ENCODE measurements around the gene NPFF. TPM values are rescaled to one million over a fixed set of nuclear protein-coding genes. Genes with fewer than 3 reads are reported as not detected.

The NPFF gene
- total RNA-seq, 4 donors from 2014 or later = not detected

DNA sequence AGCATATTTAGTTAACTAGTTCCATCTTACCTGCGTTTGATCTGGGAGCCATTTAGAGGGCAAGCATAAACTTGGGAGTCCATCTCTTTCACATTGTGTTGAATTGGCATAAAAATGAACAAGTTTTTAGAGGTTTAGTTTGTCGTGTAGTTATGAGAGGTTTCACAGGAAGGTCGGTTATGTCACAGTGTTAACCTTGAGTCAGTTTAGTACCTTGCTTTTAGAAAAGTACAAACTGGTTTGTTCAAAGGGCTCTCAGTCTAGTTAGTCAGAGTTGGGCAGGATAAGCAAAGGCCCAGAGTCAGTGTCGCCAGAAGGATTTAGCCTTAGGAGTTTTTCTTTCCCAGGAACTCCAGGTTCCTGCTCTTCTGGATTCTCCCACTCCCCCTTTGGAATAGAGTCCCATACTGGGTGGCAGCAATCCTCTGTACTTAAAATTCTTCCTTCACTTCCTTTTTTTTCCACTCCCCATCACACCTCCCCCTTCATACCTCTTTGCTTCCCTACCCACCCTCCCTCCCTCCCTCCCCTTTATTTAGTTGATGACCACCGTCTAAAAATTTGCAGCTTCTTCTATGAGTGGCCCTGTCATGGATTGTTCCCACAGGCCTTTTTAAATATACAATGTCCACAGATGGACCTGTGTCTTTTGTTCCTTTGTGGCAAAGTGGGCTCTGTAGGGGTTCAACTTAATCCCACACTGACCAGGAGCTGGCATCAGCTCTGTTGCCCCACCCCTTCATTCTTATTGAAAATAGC lies 43.3 kb downstream of the NPFF start:
- TF ChIP-seq CTCF (IDR thresholded peaks at IDR 0.05) (no peak), EP300 (IDR thresholded peaks at IDR 0.05) (no peak), POLR2A (IDR thresholded peaks at IDR 0.05) (no peak)
- Histone ChIP-seq H3K4me1 (peaks cover 0 to 58% (median 2%) of the 10 kb centered on the region in 4 donors), H3K4me3 (no peak overlapping the region), H3K27ac (no peak overlapping the region), H3K36me3 (peaks cover 19 to 100% (median 79%) of the 10 kb centered on the region in 3 donors), H3K9me3 (no peaks in the 10 kb centered on the region), H3K27me3 (no peaks in the 10 kb centered on the region)
- WGBS, 2 donors = 54 to 60% methylated on average over 5 of the region's 5 CpGs
- DNase-seq (ENCODE audit: low spot score in 2 of 2) = no peak

DNA sequence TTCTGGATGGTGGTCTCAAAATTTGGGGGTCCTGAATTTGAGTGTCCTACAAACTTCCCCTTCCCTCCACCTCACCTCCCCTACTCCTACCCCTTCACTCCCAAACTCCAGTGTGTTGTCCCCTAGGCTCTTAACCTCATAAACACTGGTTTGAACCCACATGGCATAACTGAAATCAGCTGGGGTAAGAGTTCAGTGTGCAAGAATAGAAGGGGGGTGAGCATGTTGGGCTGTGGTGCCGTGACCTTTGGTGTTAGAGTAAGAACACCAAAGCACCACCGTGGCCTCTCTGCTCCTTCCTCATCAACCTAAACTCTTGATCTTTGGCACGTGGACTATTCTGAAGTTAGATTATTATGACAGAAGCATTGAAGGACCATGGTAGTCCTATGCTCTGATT lies 44.3 kb downstream of the NPFF start:
- WGBS, 2 donors = 72 to 78% methylated on average over 3 of the region's 3 CpGs
- Histone ChIP-seq H3K27me3 (no peaks in the 10 kb centered on the region), H3K36me3 (peaks cover 19 to 100% (median 86%) of the 10 kb centered on the region in 3 donors), H3K9me3 (no peaks in the 10 kb centered on the region), H3K4me3 (no peak overlapping the region), H3K4me1 (peaks cover 0 to 58% (median 2%) of the 10 kb centered on the region in 4 donors), H3K27ac (no peak overlapping the region)
- TF ChIP-seq EP300 (IDR thresholded peaks at IDR 0.05) = no peak
- TF ChIP-seq POLR2A (IDR thresholded peaks at IDR 0.05) = no peak
- TF ChIP-seq CTCF (IDR thresholded peaks at IDR 0.05) = no peak
- no peak for DNase-seq (ENCODE audit: low spot score in 2 of 2)

DNA sequence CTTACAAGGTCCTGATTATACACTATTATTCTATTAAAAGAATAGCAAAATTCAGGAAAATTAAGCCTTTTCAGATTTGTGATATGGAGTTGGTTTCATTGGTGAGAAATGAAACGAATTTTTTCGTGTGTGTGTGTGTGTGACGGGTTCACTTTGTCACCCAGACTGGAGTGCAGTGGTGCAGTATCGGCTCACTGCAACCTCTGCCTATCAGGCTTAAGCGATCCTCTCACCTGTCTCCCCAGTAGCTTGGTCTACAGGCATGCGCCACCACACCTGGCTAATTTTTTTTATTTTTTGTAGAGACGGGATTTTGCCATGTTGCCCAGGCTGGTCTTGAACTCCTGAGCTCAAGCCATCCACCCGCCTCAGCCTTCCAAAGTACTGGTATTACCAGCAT lies 45.7 kb downstream of the NPFF start:
- H3K27me3 ChIP-seq = no peaks in the 10 kb centered on the region
- no peak overlapping the region for H3K4me3 ChIP-seq
- TF ChIP-seq EP300 (IDR thresholded peaks at IDR 0.05) (no peak), CTCF (IDR thresholded peaks at IDR 0.05) (no peak), POLR2A (IDR thresholded peaks at IDR 0.05) (no peak)
- 82% methylated on average over 8 of the region's 8 CpGs for WGBS, 2 donors
- no peak overlapping the region for H3K27ac ChIP-seq
- peaks cover 0 to 70% (median 2%) of the 10 kb centered on the region in 4 donors for H3K4me1 ChIP-seq
- no peaks in the 10 kb centered on the region for H3K9me3 ChIP-seq
- no peak for DNase-seq (ENCODE audit: low spot score in 2 of 2)
- peaks cover 17 to 100% (median 88%) of the 10 kb centered on the region in 3 donors for H3K36me3 ChIP-seq

GRCh38 chr12:53461059-53461458 lies 46.2 kb downstream of the NPFF start:
- no peak overlapping the region for H3K4me3 ChIP-seq
- H3K36me3 ChIP-seq = peaks cover 17 to 100% (median 83%) of the 10 kb centered on the region in 3 donors
- no peak for DNase-seq (ENCODE audit: low spot score in 2 of 2)
- H3K27me3 ChIP-seq = no peaks in the 10 kb centered on the region
- 66 to 73% methylated on average over 3 of the region's 3 CpGs for WGBS, 2 donors
- no peaks in the 10 kb centered on the region for H3K9me3 ChIP-seq
- H3K27ac ChIP-seq = no peak overlapping the region
- TF ChIP-seq POLR2A (IDR thresholded peaks at IDR 0.05) (no peak), CTCF (IDR thresholded peaks at IDR 0.05) (no peak), EP300 (IDR thresholded peaks at IDR 0.05) (no peak)
- H3K4me1 ChIP-seq = peaks cover 0 to 73% (median 2%) of the 10 kb centered on the region in 4 donors

DNA sequence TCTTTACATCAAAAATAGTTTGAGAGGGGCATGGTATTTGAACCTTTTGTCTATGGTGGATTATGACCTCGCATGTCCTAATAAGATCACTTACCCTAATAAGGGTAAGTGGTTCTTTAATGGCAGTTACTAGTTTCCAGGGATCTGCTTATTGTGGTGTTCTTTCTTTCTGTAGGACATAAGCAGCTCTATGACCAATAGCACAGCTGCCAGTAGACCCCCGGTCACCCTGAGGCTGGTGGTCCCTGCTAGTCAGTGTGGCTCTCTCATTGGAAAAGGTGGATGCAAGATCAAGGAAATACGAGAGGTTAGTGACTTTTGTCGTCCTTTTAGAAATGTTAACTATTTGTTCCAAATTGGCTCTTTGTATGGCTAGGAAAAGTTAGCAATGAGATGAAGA lies 48.2 kb downstream of the NPFF start:
- Histone ChIP-seq H3K36me3 (peaks cover 17 to 97% (median 76%) of the 10 kb centered on the region in 3 donors), H3K27me3 (no peaks in the 10 kb centered on the region), H3K4me1 (peaks cover 0 to 75% (median 10%) of the 10 kb centered on the region in 4 donors), H3K27ac (no peak overlapping the region), H3K9me3 (no peaks in the 10 kb centered on the region), H3K4me3 (no peak overlapping the region)
- no peak for DNase-seq (ENCODE audit: low spot score in 2 of 2)
- TF ChIP-seq POLR2A (IDR thresholded peaks at IDR 0.05) = no peak
- TF ChIP-seq EP300 (IDR thresholded peaks at IDR 0.05) = no peak
- TF ChIP-seq CTCF (IDR thresholded peaks at IDR 0.05) = no peak
- WGBS, 2 donors = 64 to 70% methylated on average over 4 of the region's 4 CpGs
